ENCODE measurements around the gene ZBTB5.

- TF ChIP-seq CTCF (IDR thresholded peaks at IDR 0.05) (no peak), POLR2AphosphoS5 (IDR thresholded peaks at IDR 0.05; ENCODE audit: low read depth, low read length) (no peak), REST (IDR thresholded peaks at IDR 0.05; ENCODE audit: insufficient read depth in 1 of 2, low read depth in 2 of 2, low read length in 1 of 2) (no peak)
Observed at GRCh38 chr9:37498457-37498856, 33.2 kb upstream of the ZBTB5 start.
